HG03342 (cell line): Measurements from ENCODE around the gene PPP2R5C.

ENCODE experiments used
- ATAC-seq: cut with Tn5 transposase; IDR thresholded peaks from one replicate; pipeline ENCODE4 v1.9.1; 2021; ENCODE audit warnings: mild to moderate bottlenecking, moderate library complexity; ENCODE audit not compliant: unreplicated experiment

The PPP2R5C gene

GRCh38 chr14:101813171-101813759 lies 51.8 kb downstream of the PPP2R5C start:
- ATAC-seq = no peak

DNA sequence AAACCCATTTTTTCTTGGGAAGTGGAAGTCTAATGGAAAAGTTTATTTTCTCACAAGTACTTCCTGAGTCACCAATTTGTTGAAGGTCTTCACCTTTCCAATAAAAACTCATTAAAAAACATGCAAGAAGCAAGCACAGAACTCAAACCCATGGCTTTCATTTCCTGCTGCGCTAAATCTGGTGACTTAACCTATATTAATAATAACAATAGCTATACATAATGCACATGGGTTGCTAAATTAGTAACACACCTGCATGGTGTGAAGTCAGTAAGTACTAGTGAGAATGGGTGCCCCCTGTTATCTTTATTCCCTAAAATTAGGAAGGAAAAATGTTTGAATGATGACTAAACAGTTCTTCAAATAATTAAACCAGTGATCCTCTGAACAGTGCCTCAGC lies 52.3 kb downstream of the PPP2R5C start:
- no peak for ATAC-seq

DNA sequence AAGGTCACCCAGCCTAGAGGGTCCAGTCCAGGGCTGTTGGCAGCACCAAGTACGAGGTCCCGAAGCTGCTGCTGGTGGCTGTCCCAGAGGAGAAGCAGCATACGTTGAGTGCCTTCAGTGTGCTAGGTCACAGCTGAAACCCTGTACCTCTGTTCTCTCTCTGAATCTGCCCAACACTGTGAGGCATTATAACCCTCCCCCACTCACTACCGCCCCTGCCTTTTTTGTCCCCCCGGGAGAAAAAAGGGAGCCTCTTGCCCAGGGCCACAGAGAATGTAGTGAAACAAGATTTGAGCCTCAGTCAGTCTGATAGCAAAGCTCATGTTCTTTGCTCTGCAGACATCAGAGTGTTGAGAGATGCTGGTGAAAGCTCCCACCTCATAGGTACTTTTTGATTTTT lies 53.4 kb downstream of the PPP2R5C start:
- ATAC-seq = no peak

- no peak for ATAC-seq
Measured at GRCh38 chr14:101815994-101816393, 54.5 kb downstream of the PPP2R5C start.

- ATAC-seq = no peak
Measured at GRCh38 chr14:101817501-101818001, 56.0 kb downstream of the PPP2R5C start.

DNA sequence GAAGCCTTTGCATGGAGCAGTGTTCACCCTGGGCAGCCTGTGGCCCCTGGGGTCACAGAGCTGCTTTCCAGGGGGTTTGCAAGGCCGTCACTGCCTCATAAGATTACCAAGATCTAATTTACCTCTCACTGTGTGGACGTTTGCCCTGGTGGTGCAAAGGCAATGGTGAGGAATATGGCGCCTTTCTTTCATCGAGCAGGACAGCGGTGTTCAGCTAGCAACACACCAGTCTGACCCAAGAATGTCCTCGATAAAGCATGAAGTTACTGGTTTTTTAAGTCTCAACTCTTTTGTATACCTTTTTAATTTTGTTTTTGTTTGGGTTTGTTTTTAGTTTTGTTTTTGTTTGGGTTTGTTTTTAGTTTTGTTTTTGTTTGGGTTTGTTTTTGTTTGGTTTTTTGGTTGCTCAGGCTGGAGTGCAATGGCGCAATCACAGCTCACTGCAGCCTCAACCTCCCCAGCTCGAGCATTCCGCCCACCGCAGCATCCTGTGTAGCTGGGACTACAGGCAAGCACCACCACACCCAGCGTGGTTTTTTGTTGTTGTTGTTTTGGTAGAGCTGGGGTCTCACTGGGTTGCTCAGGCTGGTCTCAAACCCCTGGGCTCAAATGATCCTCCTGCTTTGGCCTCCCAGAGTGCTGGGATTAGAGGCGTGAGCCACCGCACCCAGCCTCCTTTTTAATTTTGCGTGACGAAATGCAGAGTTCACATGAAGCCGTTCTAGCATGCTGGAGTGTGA lies 57.9 kb downstream of the PPP2R5C start:
- ATAC-seq = no peak

GRCh38 chr14:101820283-101820798 lies 58.8 kb downstream of the PPP2R5C start:
- ATAC-seq = peak; percentile 31

DNA sequence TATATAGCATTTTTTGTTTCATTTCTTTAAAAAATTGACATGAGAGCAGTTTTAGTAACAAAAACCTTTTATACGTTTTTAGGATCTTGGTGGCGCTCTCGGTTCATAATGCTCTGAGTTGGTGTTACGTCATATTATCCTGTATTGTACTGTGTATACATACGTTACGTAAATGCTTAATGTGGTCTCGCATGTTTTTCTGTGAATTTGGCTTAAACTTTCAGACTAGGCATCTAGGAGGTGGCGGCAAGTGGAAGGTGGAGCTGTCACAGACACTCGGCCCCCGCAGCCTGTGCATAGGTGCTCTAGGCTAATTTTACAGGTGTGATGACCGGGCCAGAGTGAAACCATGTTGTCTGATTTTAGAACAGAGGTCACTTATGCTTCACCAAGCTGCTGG lies 60.0 kb downstream of the PPP2R5C start:
- ATAC-seq = no peak

- no peak for ATAC-seq
Measured at GRCh38 chr14:101823066-101823465, 61.6 kb downstream of the PPP2R5C start.

GRCh38 chr14:101823511-101824120 lies 62.1 kb downstream of the PPP2R5C start:
- ATAC-seq = peak; percentile 47

- ATAC-seq = peak; percentile 0
Measured at GRCh38 chr14:101824339-101824727, 62.8 kb downstream of the PPP2R5C start.

DNA sequence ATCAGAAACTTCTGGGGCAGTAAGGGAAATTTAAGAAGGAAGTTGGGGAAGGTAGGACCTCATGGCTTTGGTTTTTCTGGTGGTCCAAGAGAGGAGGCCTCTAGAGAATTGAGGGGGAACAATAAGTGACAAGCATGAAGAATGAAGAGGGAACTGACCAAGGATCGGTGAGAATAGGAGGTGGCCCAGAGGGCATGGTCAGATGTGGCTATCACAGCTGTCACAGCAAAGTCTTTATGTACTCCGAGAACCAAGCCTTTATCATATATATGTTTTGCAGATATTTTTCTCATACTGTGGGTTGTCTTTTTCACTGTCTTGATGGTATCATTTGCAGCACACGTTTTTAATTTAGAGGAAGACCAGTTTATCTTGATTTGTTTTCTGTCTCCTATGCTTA lies 64.3 kb downstream of the PPP2R5C start:
- no peak for ATAC-seq

- no peak for ATAC-seq
Measured at GRCh38 chr14:101826351-101826750, 64.8 kb downstream of the PPP2R5C start.

GRCh38 chr14:101827286-101827685 lies 65.8 kb downstream of the PPP2R5C start:
- ATAC-seq = no peak

DNA sequence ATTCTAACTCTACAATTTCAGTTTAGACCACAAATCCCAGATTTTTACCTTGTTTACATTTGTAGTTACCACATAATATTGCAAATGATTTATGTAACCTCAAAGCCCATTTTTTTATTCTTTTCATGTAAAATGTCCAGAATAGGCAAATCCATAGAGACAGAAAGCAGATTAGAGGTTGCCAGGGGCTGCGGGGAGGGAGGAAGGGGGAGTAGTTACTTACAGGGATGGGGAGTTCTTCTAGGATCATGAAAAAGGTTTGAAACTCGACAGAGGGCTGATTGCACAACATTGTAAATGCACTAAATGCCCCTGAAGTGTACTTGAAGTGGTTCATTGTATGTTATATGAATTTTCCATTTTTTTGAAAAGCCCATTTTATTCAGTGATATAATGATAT lies 66.5 kb downstream of the PPP2R5C start:
- ATAC-seq = no peak

DNA sequence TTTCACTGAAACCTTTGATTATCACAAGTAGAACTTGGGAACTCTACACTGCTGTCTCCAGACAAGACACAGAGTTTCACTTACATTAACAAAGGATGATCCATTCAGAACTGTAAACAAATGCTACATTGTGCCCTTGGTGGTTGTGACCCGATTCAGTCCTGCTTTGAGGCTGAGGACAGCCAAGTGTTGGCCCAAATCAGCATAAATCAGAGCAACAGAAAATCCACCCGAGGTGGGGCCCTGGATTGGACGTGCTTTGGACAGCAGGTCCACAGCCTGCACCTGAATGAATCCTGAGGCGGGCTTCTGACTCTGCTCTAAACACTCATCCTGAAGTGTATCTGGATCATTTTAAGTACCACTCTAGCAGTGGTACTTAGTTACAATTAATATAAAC lies 68.8 kb downstream of the PPP2R5C start:
- no peak for ATAC-seq

DNA sequence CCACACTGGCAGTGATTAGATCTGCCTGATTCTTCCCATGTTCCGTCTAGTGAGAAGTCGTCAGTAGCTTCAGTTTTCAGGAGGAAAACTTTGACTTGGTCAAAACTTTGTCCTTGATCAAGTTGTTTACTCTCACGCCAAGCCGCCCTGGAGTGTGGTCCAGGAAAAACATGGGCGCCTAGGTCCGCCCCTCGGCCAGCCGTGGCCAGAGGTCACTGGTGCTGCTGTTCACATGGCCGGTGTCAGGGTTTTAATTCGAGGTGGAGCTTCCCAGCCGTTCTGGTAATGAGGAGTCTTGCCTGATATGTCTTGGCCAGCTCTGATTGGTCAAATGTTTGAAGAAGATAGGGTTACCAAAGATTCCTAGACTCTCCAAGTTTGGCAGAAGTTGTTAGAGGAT lies 71.5 kb downstream of the PPP2R5C start:
- no peak for ATAC-seq

DNA sequence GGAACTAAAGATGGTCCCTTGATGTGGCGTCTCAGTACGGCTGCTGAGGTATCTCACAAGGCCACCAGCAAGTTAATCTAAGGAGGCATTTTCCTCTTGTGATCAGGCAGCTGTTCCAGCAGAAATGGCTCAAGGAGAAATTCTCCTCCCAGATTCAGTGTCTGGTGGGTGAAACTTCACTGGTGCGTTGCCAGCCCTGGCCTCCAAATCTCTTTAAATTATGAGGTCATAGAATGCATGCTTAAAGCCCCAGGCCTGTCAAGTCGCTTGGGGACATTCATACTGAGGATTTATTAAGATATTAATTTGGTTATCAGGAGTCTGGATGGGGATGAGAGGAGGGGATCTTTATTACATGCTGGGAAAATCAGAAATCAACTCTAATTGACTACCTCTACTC lies 72.9 kb downstream of the PPP2R5C start:
- no peak for ATAC-seq

GRCh38 chr14:101834800-101835547 lies 73.5 kb downstream of the PPP2R5C start:
- ATAC-seq = no peak

DNA sequence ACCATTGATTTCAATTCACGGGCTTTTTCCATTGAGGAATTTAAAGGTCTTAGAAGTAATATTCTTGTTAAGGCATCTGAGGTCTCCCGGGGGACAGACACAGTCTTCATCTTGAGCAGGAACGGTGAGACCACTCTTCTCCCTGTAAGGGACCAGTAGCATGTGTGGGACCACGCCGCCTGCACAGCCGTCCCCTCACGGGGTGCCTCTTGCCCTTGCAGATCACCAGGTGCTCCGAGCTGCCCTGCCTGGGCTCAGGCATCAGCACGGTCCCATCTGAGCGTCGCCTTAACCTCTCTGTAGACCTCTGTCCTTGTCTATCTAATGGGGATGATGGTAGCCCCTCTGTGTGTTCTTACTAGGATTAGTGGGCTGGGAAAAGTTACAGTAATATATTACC lies 74.1 kb downstream of the PPP2R5C start:
- no peak for ATAC-seq

DNA sequence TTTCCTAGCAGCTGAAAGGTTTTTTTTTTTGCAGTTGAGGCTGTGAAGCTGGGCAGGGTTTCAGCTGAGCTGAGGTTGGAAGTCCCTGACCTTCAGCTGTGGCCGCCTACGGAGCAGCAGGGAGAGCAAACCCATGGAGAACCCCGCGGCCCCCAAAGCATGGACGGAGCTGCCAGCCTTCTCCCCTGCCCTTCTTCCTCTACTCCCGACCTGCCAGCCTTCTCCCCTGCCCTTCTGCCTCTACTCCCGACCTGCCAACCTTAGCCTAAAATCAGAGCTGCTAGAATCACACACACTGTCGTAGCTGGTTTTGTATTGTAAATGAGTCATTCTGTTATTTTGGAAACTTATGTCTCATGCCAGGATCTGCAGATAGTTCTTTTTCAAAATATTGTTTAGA lies 74.6 kb downstream of the PPP2R5C start:
- ATAC-seq = no peak
